NCI-H526 (cell line): ENCODE data around the gene YWHAQ.

Experiments used
- DNase-seq, 2 experiments: peaks; one replicate each; lab custom pipeline; 2025; lab: John Stamatoyannopoulos, UW

Gene YWHAQ

DNA sequence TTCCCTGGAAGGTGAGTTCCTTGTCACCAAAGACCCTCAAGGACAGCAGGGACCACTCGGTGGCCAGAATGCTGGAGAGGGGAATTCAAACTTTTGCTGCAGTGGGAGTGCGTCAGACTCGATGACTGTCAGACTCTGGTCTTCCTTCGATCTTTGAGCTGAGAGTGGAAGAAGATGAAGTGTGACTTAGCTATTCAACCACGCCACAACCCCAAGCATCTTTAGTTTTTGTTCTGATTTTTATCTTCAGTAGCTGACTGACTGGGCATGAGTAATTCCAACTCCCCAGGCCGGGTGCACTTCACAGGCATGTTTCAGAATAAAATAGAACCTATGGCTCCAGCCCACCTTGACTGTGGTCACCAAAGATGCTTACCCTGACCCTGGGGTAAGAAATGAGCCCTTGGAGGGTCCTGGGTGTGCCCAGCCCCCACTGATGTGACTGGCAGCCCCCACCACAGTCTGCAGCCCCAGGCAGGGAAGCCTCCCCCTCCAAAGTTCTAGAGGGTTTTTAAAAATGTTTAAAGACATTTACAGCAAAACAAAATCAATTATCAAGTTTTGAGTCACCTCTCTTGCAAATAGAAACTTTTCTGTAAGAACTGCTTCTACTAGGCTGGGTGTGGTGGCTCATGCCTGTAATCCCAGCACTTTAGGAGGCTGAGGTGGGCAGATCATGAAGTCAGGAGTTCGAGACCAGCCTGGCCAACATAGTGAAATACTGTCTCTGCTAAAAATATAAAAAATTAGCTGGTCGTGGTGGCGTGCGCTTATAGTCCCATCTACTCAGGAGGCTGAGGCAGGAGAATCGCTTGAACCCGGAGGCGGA, 24.9 kb upstream of the YWHAQ start:
- no peak for DNase-seq

DNA sequence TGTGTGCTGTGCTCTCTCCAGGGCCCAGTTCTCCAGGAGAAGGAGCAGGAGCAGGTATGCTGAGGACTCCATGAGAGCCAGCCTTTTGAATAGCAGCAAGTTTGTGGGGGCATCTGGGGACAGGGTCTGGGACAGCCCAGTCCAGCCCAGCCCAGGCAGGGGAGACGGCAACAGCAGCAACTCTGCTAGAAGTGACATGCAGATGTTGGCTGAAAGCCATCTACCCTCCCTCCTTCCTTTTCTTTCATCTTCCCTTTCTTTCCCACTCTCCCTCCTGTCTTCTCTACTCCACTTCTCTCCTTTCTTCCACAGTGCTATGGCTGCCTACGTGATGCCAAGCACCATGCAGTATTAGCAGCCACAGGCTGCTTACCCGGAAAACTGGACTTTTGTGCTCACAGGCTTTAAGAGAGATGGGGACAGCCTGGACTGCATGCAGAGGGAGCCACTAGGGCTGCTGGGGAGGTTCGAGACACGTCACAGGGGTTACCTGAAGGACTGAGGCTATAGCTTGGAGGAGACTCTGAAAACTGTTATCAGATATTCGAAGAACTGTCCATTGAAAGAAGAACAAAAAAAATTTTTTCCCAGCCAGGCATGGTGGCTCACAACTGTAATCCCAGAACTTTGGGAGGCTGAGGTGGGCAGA, 23.8 kb upstream of the YWHAQ start:
- DNase-seq = no peak

DNA sequence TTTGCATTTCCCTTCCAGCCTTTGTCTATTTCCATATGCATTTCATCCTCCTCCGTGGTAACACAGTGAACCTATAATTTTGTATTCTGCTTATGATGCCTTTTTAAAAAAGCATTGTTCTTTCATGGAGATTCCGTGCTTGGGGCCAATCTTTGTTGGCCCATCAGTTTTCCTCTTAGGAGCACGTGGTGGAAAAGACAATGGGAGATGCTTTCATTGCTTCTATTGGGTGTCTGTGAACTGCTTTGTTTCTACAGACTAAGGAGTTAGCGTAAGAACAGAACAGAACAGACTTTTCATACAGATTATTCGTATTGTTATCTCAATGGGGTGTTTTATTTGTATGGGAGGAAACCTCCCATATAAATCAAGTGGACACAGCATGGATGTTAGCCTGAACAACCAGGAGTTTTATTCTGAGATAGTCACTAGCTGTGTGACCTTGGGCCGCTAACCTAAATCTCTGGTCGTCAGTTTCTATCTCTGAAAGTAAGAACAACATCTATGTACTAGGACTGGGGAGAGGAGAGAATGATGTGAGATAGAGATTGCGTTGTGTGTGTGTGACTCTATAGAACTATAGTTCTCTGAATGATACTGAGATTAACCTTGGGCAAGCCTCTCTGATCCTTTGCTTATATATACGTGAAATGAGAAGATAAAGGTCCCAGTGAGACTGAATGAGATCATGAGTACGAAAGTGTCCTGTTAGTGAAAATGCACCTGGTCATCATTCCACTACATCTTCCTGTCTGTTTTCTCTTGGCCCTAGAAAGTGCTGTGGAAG, 22.9 kb upstream of the YWHAQ start:
- DNase-seq = no peak

DNA sequence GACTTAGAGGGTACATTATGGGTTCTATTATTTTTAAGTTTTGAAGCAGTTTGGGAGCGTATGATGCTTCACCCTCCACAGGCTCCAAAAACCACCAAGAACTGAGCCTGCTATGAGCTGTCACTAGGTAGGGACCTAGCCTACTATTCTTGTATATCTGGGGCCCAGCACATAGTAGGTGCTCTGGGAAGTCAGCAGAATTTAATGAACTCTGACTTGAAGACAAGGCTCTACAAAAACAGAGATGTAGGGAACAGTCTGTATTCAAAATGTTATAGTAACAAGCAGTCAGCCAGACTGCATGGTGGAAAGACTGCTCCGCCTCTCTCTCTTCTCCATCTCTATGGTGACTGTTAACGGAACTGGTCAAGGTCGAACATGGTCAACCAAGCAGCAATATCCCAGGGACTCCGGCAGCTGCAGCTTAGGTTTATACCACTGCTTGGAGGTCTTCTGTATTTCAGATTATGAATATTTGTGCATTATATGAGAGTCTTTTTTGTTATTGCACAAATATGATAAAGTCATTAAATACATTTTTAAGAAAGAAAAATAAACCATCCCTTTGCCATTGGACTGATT, 22.2 kb upstream of the YWHAQ start:
- peak in 1 of 2 experiments; percentile 22 for DNase-seq

DNA sequence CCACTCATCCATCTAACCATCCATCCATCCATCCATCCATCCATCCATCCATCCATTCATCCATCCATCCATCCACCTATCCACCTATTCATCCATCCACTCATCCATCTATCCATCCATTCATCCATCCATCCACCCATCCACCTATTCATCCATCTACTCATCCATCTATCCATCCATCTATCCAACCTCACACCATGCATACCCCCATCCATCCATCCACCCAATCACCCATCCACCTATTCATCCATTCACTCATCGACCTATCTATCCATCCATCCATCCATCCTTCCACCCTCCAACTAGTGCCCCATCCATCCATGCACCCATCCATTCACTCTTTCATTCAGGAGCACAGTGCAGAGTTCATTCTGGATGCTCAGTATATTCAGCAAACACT, 21.5 kb upstream of the YWHAQ start:
- DNase-seq = no peak

DNA sequence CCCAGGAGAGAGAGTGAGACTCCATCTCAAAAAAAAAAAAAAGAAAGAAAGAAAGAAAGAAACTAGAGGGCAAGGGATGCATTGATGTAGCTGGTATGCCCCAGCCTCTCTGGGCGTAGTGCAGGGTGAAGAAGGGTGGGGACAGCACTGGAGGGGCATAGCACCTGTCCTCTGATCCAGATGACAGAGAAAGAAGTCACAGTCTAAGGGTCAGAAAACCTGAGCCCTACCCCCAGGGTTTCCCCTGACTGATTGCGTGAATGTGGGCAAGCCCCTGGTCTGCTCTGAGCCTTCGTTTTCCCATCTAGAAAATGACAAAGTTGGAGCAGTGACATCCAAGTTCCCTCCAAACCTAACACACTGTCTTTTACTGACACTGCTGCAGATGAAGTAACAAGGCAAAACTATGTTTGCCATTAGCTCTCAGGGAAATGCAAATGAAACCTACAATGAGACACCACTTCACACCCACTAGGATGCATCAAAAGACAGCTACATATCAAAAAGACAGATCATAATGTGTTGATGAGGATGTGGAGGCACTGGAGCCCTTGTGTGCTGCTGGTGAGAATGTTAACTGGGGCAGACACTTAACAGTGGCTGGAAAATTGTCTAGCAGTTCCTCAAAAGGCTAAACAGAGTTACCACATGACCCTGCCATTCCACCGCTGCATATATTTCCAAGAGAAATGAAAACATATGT, 19.5 kb upstream of the YWHAQ start:
- no peak for DNase-seq

DNA sequence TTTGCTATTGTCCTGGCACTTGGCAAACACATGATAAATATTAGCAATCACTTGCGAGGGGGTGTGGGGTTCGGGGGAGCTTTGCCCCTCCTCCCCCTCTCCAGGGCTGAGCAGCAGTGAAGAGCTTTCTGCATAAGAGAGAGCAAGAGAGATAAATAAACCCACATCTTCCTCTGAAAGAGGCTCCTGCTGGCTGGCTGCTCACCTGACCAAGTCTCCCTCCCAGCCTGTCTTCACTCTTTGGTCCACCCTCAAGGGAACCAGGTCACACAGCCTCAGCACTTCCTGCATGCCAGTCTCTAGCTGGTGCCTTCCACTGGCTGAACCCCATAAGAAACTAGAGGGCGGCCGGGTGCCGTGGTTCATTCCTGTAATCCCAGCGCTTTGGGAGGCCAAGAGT, 18.5 kb upstream of the YWHAQ start:
- DNase-seq = no peak

DNA sequence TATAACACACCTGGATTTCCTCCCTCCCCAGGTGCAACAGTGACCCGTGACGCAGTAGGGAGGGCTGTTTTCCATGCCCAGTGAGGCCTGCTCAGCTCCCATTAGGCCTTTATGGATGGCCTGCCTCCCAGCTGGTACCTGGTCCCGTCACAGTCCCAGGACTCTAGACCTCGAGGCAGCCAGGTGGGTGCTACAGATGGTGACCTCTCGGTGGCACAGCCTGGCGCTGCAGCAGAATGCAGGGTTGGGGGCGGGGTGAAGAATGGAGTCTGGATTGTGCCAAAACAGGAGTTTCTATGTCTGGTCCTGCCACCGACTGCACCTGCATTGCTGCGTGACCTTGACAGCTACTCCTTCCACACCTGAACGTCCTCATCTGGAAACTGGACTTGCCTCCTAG, 18.0 kb upstream of the YWHAQ start:
- no peak for DNase-seq

DNA sequence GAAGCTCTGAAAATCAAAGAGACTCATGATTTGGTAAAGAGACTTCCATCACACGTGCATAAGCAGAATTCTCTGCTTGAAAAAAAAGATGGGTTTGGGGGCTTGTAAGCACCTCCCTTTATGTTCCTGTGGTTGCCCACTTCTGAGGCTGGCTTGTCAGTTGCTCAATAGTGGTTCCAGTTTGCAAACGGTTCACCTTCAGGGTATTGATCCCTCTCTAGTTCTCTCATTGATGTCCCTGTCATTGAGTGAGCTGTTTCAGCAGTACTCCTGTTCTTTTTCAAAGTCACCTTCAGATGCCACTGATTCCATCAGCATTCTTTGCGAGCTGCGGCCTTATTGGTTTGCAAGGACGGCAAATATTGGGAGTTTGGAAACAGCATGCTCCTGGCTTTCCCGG, 17.1 kb upstream of the YWHAQ start:
- no peak for DNase-seq

DNA sequence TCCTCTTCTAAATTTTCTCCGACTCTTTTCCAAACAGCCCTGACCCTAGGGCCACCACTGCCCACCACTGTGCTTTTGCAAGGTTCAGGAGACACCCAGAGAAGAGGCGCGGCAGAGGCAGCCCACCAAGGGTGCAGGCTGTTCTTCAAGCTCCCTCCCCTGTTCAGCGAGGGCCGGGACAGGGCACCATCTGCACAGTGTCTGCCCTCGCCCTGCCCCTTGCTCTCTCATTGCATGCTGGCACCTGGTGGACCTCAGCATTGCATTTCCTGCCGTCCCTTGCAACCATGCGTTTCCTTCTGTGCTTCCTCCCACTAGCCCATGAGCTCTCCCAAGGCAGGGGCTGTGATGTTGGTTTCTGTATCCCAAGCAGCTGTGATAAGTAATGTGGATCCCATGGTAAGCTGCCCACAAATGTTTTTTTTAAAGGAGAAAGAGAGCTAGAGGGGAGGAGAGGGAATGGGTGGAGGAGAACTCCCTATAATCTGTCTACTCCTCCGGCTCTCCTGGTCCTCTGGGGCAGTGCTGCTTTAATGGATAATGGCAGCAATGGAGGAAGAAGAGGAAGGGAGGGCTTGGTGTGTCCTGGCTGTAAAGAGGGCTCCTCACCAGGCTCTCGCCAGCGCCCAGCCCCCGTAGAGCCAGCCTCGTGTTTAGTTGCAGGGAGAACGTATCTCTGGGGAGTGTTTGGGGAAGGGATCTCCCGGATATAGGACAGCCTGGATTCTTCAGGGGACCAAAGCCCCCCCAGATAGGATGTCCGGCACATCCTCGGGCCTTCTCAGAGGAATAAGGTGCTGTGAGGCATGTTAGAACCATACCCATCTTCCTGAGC, 15.6 kb upstream of the YWHAQ start:
- peak in 1 of 2 experiments; percentile 23 for DNase-seq

DNA sequence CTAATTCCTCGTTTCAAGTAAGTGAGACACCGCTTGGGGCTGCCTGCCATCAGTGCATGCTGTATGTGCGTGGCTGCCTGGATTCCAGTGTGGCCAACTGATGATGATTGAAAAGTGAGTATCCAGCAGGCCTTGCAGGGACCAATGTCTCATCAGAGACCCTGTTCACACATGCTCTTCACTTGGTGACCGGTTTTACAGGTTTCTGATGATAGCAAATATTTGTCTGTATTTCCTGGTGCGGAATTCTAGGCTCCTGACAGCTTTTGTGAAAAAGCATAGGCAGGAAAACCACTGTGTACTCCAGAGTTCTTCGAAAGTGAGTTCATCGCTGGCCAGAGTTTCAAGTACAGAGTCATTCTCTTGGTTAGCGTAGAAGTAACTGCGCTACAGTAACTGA, 13.8 kb upstream of the YWHAQ start:
- DNase-seq = peak; percentile 22 to 65

DNA sequence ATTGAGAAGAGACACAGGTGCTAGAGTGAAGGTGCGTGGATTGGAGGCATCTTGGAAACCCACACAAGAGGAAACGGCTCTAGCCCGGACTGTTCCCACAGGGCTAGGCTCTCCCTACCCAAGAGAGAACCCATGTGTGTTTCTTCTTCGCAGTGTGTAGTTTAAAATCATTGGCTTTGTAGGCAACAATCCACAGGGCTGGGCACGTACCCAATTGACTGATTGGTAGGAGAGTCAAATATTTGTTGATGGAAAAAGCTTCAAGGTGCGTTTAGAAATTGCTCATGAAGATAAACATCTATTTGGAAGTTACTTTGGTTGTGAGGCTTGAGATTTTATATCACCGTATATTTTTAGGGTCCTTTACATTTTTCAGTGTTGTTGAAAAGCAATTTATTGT, 13.2 kb upstream of the YWHAQ start:
- DNase-seq = no peak

DNA sequence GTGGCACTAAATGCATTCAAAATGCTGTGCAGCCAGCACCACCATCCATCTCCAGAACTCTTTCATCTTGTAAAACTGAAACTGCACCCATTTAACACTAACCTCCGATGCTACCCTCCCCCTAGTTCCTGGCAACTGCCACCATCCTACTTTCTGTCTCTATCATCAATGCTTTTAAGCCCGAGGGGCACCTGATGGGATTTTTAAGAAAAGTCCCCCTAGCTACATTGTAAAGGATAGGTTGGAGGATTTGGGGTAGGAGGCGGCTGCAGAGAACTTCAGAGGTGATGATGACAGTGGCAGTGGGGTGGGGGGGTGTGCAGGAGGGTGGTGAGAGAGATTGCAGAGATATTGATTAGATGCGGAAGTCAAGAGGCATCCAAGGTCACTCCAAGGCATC, 10.8 kb upstream of the YWHAQ start:
- DNase-seq = no peak

DNA sequence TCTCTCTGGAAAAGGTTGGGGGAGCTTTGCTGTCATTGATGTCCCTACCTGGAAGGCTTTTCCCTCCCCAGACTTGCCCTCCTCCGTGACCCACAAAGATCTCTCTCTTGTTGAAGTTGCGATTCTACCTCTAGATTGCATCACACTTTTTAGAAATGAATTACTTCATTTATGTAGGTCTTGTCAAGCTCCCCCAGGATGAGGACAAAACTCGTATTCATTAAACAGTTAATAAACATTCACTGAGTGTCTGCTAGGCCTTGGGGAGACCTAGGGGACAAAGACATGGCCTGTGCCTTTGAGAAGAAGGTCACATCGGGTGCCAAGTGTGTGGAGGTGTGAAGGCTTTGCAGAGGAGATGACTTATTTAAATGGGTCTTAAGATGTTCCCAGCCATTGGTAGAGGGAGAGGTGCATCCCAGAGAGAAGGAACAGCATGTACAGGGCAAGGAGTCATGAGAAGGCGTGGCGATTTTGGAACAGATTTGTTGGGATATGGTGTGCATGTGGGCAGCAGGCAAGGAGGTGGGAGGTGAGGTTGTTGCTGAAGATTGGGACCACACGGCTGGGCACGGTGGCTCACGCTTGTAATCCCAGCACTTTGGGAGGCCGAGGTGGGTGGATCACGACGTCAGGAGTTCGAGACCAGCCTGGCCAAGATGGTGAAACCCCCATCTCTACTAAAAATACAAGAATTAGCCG, 9.8 kb upstream of the YWHAQ start:
- DNase-seq = no peak

DNA sequence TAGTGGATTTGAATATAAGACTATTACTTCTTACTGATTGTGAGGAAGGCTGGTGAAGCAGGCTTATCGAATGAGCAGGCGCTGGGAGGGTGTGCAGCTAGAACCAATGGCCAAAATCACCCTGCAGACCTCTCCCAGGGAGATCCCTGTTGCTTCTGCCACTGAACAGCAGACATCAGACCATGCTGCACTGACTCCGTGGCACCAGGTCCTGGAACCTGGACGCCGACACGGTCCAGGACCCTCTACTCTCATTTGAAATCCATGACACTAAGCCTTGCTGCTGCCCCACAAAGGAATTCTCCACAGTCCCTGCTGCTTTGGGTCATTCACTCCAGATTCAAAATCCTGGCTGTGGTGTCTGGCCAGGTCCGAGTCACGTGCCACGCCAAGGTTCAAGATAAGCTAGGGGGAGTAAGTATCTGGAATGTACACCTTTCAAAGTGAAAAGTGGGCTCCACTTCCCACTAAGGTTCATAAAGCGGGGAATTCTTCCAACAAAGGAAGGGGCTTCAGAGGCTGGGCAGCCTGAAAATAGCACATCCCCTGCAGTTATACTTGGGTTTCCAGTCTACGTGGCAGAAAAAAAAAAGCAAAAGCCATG, 9.0 kb upstream of the YWHAQ start:
- DNase-seq = no peak

DNA sequence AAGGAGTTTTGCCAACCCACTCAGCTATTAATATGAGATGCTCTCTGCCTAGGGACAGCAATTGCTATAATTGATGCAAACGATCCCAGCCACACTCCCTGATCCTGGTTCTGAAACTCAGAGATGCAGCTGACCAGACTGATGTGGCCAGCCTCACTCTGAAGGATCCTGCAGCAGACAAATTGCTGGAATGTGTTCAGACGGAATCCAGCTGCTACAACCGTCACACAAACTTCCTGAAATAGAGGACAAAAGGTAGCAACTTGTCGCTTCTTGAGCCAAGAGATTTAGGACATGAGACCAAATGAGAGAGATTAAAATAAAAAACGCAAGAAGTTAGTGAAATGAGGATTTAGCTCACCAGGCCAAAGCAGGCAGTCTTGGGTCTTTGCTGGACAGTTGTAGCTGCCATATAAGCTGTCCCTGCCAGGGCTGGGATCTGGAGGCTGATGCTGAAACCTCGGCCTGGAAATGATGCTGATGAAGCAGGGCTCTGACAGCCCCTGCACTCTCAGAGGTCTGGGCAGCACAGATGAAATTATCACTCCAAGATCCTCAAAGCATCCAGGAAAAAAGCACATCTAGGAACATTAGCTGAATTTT, 8.3 kb upstream of the YWHAQ start:
- no peak for DNase-seq

DNA sequence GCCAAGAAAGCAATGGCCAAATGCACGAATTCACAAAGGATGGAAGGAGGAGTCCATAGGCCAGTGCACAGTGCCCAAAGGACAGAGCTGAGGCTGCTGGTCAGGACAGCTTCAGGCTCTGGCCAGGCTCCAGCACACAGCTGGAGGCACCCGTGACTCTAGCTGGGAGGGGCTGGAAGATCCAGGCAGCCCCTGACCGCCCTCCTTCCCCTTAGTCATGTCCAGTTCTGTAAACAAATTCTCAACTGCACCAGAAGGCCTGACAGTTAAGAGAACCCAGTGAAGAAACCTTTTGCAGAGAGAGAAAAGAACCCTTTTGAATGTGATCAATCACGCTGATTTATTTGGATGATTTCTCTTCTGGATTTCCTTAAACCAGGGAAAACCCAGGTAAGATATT, 7.7 kb upstream of the YWHAQ start:
- no peak for DNase-seq

DNA sequence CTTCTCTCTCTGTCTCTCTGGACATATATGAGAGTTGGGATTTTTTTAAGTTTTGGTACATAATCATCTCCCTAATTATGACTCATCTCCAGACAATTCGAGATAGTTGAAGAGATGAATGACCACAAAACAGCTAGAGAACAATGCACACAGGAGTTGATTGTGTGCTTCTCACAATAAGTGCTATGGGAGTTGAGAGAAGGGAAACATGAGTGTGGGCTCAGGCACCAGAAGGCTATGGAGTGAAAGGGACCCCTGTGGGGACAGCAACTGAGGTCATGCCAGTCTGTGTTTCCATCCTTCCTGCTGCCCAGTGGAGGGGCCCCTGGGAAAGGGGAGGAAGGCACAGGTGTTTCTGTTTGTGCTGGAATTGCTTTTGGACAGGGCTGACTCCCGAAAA, 6.5 kb upstream of the YWHAQ start:
- no peak for DNase-seq

DNA sequence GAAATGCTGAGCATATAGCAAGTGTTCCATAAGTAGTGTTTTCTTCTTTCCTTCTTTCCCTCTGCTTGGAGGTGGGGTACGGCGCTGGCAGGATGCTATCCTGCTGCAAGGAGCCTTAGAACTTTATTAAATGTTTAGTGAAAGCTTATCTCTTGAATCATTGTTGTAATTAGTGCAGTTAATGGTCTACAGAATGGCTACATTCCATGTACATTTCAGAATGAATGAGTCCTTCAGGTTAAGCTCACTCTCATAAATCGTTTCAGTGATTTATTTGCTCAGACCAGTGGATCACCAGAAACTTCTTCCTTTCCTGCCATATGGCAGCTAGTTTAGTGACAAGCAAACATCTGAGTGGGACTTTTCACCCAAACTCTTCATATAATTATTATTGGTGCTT, 3.3 kb upstream of the YWHAQ start:
- no peak for DNase-seq
